ENCODE data around the gene TOMT.

Gene TOMT

GRCh38 chr11:72088076-72088808 is 17.5 kb upstream of the TOMT start:
- DNase-seq: no peak

GRCh38 chr11:72091292-72091691 is 14.4 kb upstream of the TOMT start:
- no peak for DNase-seq

GRCh38 chr11:72098741-72099140 is 7.0 kb upstream of the TOMT start:
- DNase-seq: no peak

- no peak for DNase-seq
Observed at GRCh38 chr11:72100009-72100408, 5.7 kb upstream of the TOMT start.

DNA sequence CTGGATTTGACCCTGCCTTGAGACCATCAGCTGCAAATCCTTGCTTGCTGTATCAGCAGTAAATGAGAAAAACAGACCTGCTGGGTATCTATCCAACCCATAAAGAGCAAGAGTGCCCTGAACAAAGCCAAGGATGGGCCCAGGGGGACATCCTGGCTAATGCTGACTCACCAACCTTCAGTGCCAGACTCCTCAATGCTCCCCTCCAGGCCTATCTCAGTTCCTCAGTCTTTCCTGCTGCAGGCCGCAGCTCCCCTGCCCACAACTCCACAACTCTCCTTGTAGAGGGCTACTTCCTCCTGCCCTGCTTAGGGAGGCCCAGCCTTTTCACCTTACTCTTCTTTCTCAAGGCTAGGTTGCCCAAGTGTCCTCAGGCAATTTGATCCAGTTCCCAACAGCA is 5.3 kb upstream of the TOMT start:
- no peak for DNase-seq

GRCh38 chr11:72102162-72102561 is 3.6 kb upstream of the TOMT start:
- DNase-seq: no peak

GRCh38 chr11:72102631-72102945 is 3.1 kb upstream of the TOMT start:
- DNase-seq: no peak

DNA sequence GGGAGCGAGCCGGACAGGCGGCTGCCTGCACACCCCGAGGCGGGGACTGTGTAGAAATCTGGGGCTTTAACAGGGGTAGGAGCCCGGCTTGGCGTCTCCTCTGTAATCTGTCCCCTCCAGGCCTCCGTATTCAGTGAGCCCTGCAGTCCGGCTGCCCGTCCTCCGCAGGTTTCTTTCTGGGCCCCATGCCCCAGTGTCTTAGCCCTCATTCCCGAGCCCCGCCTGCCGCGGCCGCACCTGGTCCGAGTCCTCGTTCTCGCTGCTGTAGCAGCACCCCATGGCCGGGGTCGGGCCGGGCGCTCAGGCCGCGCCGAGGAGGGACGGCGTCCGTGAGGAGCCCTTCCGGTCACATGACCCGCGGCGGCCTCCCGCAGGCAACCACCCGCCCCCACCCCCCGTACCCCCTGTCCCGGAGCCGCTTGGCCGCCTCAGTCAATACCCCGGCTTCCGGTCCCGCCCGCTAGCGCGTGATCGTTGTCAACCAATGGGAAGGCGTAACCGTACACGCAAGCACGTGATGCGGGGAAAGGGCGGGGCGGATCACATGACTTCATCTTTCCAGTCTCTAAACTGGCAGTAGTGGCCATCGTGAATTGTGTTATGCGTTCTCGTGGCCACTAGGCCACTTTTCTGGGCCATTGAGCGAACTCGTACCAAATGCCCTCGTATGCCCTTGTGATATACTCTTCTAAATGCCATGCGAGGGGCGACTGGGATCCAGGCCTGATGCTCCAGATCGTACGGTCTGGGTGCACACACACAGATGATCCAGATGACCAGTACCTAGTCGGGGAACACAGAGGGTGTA is 2.6 kb upstream of the TOMT start, which contains the start of gene LAMTOR1:
LAMTOR1 (minus strand) TSS at position 352 of the 808 bp plus-strand sequence; CDS start at position 279, 73 bp downstream.
- peak; percentile 94 for DNase-seq

DNA sequence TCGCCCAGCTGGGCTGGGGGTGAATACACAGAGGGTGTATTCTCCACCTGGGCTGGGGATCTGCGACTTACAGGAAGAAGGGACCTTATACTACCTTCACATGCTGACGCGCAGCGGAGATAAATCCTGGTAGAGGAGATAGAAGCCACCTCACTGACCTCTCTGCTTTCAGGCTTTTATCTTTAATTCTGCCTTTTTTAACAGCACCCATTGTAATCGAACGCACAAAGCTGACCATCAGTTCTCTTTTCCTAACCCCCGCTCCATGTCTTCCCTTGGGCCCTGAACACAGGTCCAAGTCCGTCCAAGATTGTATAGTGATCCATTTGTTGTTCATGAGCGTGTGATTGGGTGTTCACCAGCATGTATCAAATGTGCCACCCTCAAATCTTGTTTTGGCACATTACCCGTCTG is 2.0 kb upstream of the TOMT start:
- no peak for DNase-seq

- DNase-seq: no peak
Observed at GRCh38 chr11:72111300-72112142, 5.8 kb downstream of the TOMT start.

DNA sequence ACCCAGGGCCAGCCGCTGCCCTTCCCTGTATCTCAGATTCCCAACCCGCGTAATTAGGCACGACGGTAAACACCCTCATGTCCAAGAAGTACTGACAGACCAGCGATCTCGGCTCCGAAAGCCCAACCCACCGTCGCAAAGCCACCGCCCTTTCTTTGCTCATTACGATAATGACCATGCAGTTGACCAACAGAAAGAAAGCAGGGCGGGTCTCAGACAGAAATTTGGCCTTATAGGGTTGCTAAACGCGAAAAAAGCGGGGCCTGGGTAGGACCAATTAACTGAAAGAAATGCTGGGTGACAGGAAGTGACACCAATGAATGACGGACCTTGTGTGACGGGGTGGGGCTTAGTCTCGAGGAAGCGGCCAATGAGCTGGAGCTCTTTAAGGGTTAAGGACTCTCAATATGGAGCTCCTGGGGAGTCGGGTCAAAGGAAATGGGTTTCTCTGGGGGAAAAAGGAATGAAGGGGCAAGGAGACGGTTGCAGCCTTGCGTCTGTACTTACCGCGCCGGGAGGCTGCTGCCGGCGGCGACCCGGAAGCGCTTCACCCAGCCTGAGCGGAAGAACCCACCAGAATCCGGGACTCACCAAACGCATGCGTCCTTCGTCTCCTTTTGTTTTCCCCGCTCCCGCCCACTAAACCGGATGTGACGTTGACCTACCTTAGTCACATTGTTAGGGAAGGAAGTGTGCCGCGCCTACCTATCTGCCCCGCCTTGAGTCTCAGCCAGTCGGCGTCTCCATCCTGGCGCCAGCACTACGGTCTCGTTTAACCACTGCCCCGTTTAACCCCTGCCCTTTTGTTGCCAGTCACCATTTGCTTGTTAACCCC is 6.6 kb downstream of the TOMT start, which contains the start of gene ANAPC15:
ANAPC15 (minus strand) TSS at position 553 of the 835 bp plus-strand sequence. CDS start 1,419 bp downstream, outside the sequence.
- DNase-seq: peak; percentile 99

DNA sequence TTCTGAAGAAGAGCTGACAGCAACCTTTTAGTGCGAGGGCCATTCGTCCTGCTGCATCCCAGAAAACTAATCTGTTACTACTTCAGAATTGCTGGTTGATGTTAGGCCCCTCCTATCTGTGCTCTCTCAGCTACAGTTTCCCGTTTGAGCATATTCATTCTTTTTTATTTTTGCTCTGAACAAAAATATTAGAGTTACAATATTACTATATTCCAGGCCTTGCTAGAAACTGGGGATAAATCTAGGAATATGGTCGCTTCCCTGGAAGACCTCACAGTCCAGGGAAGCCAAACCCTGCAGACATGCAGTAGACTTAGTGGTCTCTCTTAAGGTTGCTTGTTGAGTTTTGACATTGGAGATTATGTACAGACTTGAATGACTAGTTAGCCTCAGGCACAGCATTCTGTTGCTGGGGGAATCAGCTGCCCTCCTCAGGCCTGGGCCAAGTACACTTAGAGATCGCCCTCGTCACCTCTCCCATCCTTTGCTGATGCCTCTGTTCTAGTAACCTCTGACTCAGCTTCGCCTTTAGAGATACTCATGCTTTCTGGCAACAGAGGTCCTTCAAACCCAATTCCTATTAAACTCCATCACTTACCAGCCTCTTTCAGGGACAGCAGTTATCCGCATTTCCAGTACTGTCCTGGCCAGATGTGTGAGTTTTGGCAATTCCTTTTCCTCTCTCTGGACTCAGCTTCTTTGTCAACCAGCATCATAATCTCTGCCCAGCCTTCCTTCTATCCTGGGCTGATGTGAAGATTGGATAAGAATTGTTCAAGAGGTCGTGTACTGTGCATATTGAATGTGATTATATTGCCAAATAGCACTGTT is 7.5 kb downstream of the TOMT start:
- DNase-seq: peak; percentile 56

- no peak for DNase-seq
Observed at GRCh38 chr11:72114570-72114969, 8.8 kb downstream of the TOMT start.

DNA sequence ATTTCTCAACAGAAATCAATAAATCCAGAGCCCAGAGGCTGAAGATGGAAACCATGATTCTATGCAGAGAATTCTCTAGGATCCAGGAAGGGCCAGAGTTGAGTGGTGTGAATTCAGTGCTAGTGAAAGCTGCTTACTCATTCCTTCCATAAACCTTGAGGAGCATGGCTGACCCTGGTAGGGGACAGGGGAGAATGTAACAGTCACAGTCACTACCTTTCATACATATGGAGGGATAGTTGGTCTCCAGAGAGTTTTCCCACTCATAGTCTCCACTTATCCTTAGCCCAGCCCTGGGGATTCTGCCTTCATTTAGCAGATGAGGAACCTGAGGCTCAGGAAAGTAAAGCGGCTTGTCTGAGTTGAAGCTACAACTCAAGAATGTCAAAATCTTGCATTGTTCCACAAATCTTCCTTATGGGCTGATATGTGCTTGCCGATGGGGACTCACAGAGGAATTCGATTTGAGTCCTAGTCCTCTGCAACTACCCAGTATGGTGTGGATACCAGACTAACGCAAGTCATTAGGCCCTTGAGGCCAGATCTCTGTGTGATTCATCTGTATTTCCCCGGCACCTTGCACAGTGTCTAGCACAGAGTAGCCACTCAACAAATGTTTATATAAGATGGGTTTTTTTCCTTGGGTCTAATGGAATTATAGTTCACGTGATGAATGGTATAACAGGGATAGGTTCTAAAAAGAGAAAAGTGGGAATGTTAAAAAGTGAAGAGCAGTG is 10.5 kb downstream of the TOMT start:
- DNase-seq: no peak

GRCh38 chr11:72119198-72119597 is 13.5 kb downstream of the TOMT start:
- DNase-seq: no peak

DNA sequence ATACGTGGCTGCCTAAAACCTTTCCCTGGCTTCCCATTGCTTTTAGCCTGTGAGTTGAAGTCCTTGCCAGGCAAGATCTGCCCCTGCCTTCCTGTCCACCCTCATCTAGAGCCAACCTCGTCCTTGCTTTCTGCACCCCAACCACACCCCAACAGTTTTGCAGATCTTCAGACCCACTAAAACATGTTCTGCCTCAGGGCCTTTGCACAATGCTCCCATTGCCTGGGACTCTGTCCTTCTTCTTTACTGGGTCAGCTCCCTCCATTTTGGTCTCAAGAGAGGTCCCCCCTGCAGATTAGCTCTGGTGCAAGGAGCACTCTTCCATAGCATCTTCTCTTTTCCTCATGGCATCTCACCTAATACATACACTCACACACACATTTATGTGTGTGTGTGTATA is 15.2 kb downstream of the TOMT start:
- no peak for DNase-seq

DNA sequence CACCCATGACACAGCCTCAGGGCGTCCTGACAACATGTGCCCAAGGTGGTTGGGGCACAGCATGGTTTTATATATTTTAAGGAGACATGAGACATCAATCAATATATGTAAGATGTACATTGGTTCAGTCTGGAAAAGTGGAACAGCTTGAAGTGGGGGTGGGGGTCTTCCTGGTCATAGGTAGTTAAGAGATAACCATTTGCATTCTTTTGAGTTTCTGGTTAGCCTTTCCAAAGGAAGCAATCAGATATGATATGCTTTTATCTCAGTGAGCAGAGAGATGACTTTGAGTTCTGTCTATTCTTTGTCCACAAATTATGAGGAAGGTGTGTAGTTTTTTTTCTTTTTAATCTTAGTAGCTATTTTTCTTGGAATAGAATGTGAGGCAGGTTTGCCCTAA is 16.9 kb downstream of the TOMT start:
- DNase-seq: no peak

DNA sequence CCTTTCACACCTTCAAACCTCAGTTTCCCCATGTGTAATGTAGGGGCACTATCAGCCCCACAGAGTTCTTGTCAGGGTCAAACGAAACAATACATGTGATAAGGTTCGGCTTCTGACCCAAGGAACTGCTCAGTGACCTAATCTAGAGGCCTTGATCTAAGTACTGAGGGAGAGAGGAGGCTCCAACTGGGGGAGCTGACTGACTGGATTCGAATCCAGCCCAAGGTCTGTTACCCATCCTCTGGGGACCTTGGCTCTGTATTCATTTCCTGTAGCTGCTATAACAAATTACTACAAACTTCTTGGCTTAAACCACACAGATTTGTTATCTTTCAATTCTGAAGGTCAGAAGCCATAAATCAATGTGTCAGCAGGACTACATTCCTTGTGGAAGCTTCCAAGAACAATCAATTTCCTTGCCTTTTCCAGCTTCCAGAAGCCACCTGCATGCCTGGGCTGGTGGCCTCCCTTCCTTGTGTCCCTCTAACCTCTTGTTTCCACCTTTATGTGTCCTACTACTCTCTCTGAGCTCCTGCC is 17.5 kb downstream of the TOMT start:
- DNase-seq: no peak

DNA sequence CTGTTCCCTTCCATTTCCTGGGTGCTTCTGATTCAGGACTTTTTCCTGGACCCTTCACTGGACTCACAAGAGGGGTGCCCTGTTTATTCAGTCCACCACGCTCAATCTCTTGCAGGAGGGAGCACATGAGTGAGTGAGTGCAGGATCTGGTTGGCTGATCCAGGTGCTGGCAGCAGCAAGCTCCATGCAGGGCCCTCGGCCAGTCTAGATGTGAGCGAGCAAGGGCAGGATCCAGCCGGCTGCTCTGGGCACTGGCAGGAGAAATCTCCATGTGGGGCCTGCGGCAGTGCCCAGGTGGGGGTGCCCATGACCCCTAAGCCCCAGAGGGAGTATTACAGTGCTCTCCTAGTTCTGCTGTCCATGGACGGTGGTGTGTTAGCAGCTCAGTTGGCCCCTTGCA is 18.3 kb downstream of the TOMT start:
- DNase-seq: no peak

GRCh38 chr11:72125956-72126355 is 20.2 kb downstream of the TOMT start:
- no peak for DNase-seq
